ENCODE data around the gene SMIM17. TPM values are rescaled to one million over a fixed set of nuclear protein-coding genes. Genes with fewer than 3 reads are reported as not detected.

Gene SMIM17
- total and polyA plus RNA-seq, 2 of the 4 experiments (the other 2 are of a cell fraction): not detected

DNA sequence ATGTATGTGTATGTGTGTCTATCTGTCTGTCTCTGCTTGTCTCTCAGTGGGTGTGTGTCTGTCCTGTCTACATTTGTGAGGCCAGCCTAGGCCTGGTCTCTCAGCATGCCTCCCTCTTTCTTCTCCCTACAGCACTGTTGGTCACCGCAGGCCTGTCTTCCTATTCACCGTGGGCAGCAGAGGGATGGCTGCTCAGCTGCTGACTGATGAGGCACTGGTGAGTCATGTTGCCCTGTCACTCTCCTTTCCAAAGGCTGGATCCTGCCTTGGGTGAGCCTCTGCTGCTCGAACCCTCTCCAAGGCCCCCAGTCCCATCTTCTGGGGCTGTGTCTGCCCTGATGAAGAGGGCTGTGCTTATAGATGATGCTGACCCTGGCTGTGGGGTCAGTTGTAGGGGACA lies 41.6 kb upstream of the SMIM17 start:
- Histone ChIP-seq H2BK15ac (ENCODE audit: low read depth, low read length) (no peak overlapping the region), H3K36me3 (ENCODE audit: control insufficient read depth, insufficient read depth, low read length) (peaks cover 39% of the 10 kb centered on the region), H3K4me3 (ENCODE audit: insufficient read depth, low read depth, low read length) (no peak overlapping the region), H2BK120ac (ENCODE audit: low read depth, low read length) (no peak overlapping the region), H4K20me1 (ENCODE audit: insufficient read depth, low read length) (no peaks in the 10 kb centered on the region), H3K9ac (ENCODE audit: low read depth, low read length) (no peak overlapping the region), H3K27ac (ENCODE audit: insufficient read depth, low read length) (no peak overlapping the region), H2AK9ac (replicated peaks; ENCODE audit: low read depth, low read length, poor library complexity) (no peak overlapping the region), H4K8ac (ENCODE audit: low read depth in 2 of 2, low read length in 2 of 2) (no peak overlapping the region), H3K79me1 (ENCODE audit: low read depth in 1 of 2, low read length in 2 of 2) (peaks cover 18 to 30% of the 10 kb centered on the region in 2 experiments), H3K14ac (replicated peaks; ENCODE audit: low read depth, low read length) (no peak overlapping the region), H3K23ac (ENCODE audit: low read depth, low read length) (no peak overlapping the region), H3K9me1 (ENCODE audit: insufficient read depth, low read length) (no peaks in the 10 kb centered on the region), H3K9me3 (ENCODE audit: control insufficient read depth, insufficient read depth, low read length) (peaks cover 47% of the 10 kb centered on the region), H3K56ac (ENCODE audit: extremely low read depth, insufficient read depth, low read length) (no peak overlapping the region), H2BK20ac (ENCODE audit: low read depth, low read length) (no peak overlapping the region), H3K4ac (ENCODE audit: low read depth, low read length) (no peak overlapping the region), H3K4me1 (ENCODE audit: control insufficient read depth, insufficient read depth, low read length) (no peaks in the 10 kb centered on the region), H3K27me3 (ENCODE audit: control insufficient read depth, insufficient read depth, low read length) (no peaks in the 10 kb centered on the region), H2BK5ac (ENCODE audit: low read depth, low read length, poor library complexity, severe bottlenecking) (no peak overlapping the region), H4K91ac (ENCODE audit: insufficient read depth, low read depth, low read length) (no peak overlapping the region), H2AK5ac (ENCODE audit: low read depth, low read length) (no peak overlapping the region), H3K18ac (ENCODE audit: low read depth, low read length) (no peak overlapping the region), H4K5ac (ENCODE audit: low read depth, low read length) (no peak overlapping the region), H3K4me2 (ENCODE audit: low read depth, low read length) (no peak overlapping the region), H2AFZ (replicated peaks; ENCODE audit: low read length, poor library complexity) (no peak overlapping the region)
- CTCF ChIA-PET: no interaction called here
- intact Hi-C loops (cut with micrococcal nuclease) (no loop called here), dilution Hi-C loops (cut with HindIII; ENCODE audit: low sequenced_read_pairs, unreplicated experiment) (no loop called here), in situ Hi-C loops (cut with MboI; ENCODE audit: low sequenced_read_pairs) (no loop called here)
- ATAC-seq (ENCODE audit: low read depth): no peak
- no TSS peak for BruUV-seq (replicated peaks)
- DNase-seq: peak; percentile 8
- WGBS, 2 experiments (ENCODE audit: extremely low coverage in 2 of 2, insufficient read length in 1 of 2): no CpG with 5 or more reads among the region's 3 CpGs
- POLR2A ChIA-PET (ENCODE audit: unreplicated experiment): no interaction called here
- TF ChIP-seq RFX5 (IDR thresholded peaks at IDR 0.05; ENCODE audit: low read depth, low read length) (no peak), NFE2L2 (IDR thresholded peaks at IDR 0.05; ENCODE audit: low read depth, low read length) (no peak), RCOR1 (IDR thresholded peaks at IDR 0.05; ENCODE audit: insufficient replicate concordance, low read length) (no peak), CEBPB (IDR thresholded peaks at IDR 0.05; ENCODE audit: low read depth, low read length) (no peak), SMC3 (IDR thresholded peaks at IDR 0.05; ENCODE audit: low read depth, low read length) (no peak), MAFK (IDR thresholded peaks at IDR 0.05; ENCODE audit: low read depth, low read length) (no peak), FOS (IDR thresholded peaks at IDR 0.05; ENCODE audit: low read depth, low read length) (no peak), POLR2A (IDR thresholded peaks at IDR 0.05; ENCODE audit: low read depth, low read length) (no peak), RAD21 (IDR thresholded peaks at IDR 0.05; ENCODE audit: low read length) (no peak), MXI1 (IDR thresholded peaks at IDR 0.05; ENCODE audit: borderline replicate concordance, low read depth, low read length) (no peak), CHD1 (IDR thresholded peaks at IDR 0.05; ENCODE audit: low read depth, low read length) (no peak)
- TF ChIP-seq, protein P1, sequence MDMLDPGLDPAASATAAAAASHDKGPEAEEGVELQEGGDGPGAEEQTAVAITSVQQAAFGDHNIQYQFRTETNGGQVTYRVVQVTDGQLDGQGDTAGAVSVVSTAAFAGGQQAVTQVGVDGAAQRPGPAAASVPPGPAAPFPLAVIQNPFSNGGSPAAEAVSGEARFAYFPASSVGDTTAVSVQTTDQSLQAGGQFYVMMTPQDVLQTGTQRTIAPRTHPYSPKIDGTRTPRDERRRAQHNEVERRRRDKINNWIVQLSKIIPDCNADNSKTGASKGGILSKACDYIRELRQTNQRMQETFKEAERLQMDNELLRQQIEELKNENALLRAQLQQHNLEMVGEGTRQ (IDR thresholded peaks at IDR 0.05; ENCODE audit: low read depth, low read length): no peak

Measured in IMR-90 (cell line).